NCI-H1436 (cell line): ENCODE results near the gene CATSPER1.

Experiments
- DNase-seq: peaks from one replicate; lab custom pipeline; 2025; lab: John Stamatoyannopoulos, UW

Gene CATSPER1

DNA sequence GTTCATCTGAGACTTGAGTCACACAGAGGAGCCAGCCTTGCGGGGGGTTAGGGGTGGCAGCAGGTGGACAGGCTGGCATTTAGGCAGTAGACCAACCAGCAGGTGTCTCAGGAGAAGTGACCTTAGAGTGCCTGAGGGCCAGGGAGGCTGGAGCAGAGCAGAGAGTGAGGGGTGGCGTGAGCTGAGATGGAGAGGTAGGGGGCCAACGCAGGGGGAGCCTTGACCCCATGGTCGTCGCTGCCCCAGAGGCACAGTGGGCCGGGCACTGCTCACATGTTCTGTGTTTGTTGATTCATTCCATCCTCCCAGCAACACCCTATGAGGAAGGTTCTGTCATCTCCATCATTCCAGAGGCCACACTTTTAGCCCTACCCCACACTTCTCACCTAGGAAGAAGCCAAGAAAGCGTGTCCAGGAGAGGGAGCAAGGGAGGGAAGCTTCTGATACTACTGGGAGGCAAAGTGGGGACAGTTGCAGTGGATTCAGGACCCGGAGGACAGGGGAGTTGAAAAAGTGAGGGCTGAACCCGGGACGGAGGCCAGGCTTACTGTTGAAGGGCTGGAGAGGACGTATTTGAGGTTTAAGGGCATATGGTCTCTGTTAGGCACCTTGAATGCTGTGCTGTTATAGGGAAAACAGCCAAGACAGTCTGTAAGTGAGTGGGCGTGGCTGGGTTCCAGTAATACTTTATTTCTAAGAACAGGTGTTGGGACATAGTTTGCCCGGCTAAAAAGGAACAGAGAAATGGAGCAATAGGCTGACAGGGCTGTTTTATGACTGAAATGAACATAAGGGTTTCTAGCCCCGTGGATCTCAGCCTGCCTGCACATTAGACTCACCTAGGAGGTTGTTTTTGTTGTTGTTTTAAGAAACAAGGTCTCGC, 57.4 kb downstream of the CATSPER1 start:
- no peak for DNase-seq

DNA sequence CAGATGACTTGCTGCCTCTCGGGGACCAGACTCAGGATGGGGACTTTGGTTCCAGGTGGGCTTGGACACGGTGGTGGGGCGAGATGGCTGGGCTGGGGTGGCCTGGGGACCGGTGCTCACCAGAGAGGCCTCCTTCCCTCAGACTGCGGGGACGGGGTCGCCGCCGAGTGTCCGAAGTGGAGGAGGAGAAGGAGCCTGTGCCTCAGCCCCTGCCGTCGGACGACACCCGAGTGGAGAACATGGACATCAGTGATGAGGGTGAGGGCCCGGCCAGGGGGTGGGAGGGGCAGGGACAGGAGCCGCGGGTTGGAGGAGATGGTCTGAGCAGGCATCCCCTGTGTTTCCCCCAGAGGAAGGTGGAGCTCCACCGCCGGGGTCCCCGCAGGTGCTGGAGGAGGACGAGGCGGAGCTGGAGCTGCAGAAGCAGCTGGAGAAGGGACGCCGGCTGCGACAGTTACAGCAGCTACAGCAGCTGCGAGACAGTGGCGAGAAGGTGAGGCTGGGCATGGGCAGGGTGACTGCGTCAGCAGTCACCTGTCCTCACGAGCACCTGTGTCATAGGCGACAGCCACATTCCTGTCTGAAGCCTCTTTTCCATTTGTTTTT, 58.8 kb downstream of the CATSPER1 start:
- DNase-seq = no peak
